Measurements from ENCODE around the gene NUP205.

DNA sequence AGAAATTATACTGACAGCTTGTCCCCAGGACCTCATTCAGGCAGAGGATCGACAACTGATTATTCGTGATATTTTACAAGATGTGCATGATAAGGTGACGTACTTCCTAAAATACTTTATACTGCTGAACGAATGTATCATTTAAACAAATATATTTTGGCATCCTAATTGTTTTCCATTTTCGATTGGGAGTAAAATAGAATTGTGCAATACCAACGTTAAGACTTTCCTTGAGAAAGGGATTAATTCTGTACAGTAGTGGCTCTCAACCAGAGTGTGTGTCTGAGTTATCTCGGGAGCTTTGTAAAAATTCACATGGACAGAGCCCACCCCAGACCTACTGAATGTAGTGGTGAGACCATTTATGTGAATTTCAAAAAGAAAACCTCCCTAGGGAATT is 60.8 kb downstream of the NUP205 start:
- TF ChIP-seq, protein P1, sequence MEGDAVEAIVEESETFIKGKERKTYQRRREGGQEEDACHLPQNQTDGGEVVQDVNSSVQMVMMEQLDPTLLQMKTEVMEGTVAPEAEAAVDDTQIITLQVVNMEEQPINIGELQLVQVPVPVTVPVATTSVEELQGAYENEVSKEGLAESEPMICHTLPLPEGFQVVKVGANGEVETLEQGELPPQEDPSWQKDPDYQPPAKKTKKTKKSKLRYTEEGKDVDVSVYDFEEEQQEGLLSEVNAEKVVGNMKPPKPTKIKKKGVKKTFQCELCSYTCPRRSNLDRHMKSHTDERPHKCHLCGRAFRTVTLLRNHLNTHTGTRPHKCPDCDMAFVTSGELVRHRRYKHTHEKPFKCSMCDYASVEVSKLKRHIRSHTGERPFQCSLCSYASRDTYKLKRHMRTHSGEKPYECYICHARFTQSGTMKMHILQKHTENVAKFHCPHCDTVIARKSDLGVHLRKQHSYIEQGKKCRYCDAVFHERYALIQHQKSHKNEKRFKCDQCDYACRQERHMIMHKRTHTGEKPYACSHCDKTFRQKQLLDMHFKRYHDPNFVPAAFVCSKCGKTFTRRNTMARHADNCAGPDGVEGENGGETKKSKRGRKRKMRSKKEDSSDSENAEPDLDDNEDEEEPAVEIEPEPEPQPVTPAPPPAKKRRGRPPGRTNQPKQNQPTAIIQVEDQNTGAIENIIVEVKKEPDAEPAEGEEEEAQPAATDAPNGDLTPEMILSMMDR (IDR thresholded peaks at IDR 0.05): no peak
- no peak for TF ChIP-seq POLR2A (IDR thresholded peaks at IDR 0.05)

Measured in Peyer's patch (tissue), 4 donors.